Stimulated activated effector memory CD8-positive, alpha-beta T cell treated with anti-CD3 and anti-CD28 coated beads, Interleukin-12 subunit alpha, Interleukin-12 subunit beta, amount 100 ng/mL, for 72 hours (primary cell): ENCODE measurements around the gene CCNI.

Experiments used
- ATAC-seq: fragments of 150-1000 bp; cut with Tn5 transposase; 2 replicates; pipeline ENCODE4 v1.10.0; 2021
- DNase-seq, 2 donors: peaks; one replicate each; pipeline ENCODE4 v3.0.0; 2021 to 2022; ENCODE audit warnings: low spot score in 2 of 2
- H3K27ac Mint-ChIP-seq: one replicate; pipeline ENCODE4 v1.8.0; 2022; ENCODE audit warnings: mild to moderate bottlenecking, mixed read lengths
- H3K36me3 Mint-ChIP-seq: one replicate; pipeline ENCODE4 v1.8.0; 2022; ENCODE audit warnings: mild to moderate bottlenecking, mixed read lengths
- H3K4me1 Mint-ChIP-seq: one replicate; pipeline ENCODE4 v1.8.0; 2022; ENCODE audit warnings: mixed read lengths
- H3K4me3 Mint-ChIP-seq: one replicate; pipeline ENCODE4 v1.8.0; 2022; ENCODE audit warnings: mild to moderate bottlenecking, mixed read lengths
- H3K9me3 Mint-ChIP-seq: one replicate; pipeline ENCODE4 v1.8.0; 2022; ENCODE audit warnings: mixed read lengths

The CCNI gene

DNA sequence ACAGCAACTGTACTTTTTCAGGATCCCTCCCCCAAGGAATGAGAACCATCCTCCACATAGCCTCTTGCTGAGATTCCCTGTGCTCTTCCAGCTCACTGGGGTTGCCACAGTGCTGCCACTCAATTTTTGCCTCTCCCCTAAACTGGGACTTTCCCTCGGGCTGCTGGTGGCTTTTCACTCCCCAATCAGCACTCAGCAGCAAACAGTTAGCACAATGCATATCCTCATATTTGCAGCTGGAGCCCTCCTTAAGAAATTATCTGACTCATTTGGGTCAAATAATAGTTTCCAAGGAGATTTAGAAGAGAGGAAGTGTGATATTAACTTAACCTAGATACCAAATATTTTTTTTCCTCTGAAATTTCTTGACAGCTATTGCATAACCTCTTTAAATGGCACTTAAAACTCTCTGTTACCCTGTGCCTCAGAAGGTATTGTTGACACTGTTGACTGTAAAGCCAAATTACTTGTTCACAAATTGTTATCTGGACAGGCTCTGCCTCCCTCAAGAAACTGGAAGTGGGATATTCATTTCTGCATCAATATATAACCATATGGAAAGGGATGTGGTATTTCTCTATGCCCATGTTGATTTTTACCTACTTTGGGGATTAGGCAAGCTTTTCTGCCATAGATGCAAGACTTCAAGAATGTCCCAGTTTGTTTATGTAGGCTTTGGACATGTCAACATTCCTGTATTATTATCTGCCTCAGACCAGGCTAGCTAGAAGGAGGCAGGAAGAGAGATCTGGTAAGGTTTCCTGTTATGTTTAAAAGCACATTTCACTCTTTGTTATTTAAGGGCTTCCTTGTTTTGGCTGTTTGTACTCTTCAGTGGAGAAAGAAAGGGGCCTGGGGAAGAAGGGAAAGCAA is 68.2 kb downstream of the CCNI start:
- ATAC-seq (peak; percentile 69), DNase-seq (no peak)
- Mint-ChIP-seq H3K27ac (peak overlapping the region; percentile 11), H3K9me3 (no peaks in the 10 kb centered on the region), H3K4me1 (peaks cover 56% of the 10 kb centered on the region), H3K36me3 (peaks cover 26% of the 10 kb centered on the region), H3K4me3 (no peak overlapping the region)

DNA sequence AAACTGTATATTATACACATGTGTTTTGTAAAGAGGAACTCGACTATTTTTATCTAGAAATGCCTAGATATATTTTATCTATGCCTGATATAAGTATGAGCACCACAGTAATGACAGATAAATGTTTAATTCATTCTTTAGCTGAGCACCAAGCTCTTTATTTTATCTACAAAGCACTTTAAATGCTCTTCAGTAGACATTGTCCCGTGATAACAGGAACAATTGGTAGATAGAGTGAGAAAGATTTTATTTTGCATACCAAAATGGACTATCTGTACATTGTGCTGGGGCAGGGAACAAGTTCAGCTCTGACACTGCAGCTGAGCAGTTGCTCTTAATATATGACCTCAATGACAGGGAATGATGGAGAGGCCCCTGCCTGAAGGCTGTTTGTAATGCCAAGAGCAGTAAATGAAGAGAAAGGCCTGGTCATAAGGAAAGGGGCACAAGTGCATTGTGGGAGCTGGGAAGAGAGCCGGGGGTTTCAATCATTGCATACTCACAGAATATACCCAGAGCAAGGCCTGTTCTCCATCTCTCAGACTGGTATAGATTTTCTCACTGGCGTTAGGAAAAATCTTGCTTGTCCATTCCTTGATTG is 68.9 kb downstream of the CCNI start:
- Mint-ChIP-seq H3K27ac (no peak overlapping the region), H3K4me1 (peaks cover 57% of the 10 kb centered on the region), H3K9me3 (no peaks in the 10 kb centered on the region), H3K36me3 (peaks cover 22% of the 10 kb centered on the region), H3K4me3 (no peak overlapping the region)
- DNase-seq (no peak), ATAC-seq (no peak)

DNA sequence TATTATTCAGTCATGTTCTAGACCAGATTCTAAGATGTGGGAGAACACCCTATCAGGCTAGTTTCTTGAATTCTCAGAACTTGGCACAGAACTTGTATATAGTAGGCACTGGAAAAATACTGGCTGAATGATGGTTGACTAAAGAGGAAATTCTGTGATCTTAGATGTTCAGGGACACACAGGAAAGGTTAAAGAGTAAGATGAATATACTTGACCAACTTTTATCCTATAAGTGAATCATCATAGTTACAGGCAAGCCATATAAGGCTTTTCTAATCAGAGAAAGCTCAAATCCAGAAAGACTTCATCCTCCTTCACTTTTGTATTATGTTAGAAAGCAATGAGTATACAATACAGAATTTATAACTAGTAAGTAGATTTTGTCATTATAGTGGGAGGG is 72.4 kb downstream of the CCNI start:
- Mint-ChIP-seq H3K27ac (peak overlapping the region; percentile 13), H3K36me3 (peaks cover 36% of the 10 kb centered on the region), H3K4me3 (no peak overlapping the region), H3K9me3 (no peaks in the 10 kb centered on the region), H3K4me1 (peaks cover 36% of the 10 kb centered on the region)
- DNase-seq (no peak), ATAC-seq (peak; percentile 91)

DNA sequence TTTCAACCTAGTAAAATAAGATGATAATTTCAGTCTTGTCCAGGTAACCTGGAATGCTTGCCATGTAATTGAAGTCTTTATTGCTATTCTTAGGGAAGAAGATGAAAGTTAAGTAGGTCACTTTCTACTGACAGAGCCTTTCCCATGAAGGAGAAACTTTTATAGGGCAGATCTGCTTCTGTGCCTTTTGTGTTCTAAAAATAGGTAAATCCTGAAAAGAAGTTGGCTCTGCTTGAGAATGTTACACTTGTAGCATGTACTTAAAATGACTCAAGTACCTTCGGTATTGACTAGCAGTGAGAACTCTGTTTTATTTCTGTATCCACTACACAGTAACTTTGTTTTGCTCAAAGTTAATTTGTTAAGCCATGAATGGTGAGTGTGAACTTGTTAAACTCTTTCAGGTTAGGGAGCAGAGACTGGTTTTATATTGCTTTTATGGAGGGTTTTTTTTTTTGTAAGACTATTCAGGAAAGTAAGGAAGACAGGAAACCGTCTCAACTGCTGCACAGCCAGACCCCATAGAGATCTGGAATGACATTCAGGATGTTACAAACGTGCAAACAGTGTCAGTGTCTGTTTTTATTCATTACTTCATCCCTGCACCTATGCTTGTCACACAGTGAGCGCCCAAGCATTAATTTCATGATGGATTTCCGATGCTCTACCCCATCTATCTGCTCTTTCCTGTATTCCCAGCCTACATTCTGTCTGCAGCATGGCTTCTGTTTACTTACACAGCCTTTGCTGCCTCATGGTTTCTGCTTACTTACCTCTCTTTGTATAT is 73.3 kb downstream of the CCNI start:
- Mint-ChIP-seq H3K36me3 (peaks cover 42% of the 10 kb centered on the region), H3K4me1 (peaks cover 28% of the 10 kb centered on the region), H3K4me3 (no peak overlapping the region), H3K9me3 (no peaks in the 10 kb centered on the region), H3K27ac (peak overlapping the region; percentile 13)
- ATAC-seq (no peak), DNase-seq (no peak)

DNA sequence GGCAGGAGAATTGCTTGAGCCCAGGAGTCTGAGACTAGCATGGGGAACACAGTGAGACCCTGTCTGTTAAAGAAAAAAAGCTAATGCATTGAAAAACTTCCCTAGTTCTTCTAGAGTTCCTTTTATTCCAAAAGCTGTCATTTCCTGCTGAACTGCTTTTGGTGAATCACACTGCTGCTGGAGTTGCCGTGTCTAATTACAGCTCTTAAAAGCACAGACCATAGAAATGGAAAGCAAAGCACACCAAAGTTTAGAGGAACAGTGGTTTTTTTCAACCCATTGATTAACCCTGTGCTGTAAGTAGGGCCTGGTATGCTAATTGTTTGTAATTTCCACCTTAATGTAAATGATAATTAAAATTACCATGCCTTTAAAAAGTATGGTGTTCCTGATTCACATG is 73.9 kb downstream of the CCNI start:
- H3K36me3 Mint-ChIP-seq: peaks cover 42% of the 10 kb centered on the region
- no peak for DNase-seq
- no peak overlapping the region for H3K4me3 Mint-ChIP-seq
- no peak for ATAC-seq
- H3K9me3 Mint-ChIP-seq: no peaks in the 10 kb centered on the region
- H3K4me1 Mint-ChIP-seq: peaks cover 21% of the 10 kb centered on the region
- no peak overlapping the region for H3K27ac Mint-ChIP-seq

DNA sequence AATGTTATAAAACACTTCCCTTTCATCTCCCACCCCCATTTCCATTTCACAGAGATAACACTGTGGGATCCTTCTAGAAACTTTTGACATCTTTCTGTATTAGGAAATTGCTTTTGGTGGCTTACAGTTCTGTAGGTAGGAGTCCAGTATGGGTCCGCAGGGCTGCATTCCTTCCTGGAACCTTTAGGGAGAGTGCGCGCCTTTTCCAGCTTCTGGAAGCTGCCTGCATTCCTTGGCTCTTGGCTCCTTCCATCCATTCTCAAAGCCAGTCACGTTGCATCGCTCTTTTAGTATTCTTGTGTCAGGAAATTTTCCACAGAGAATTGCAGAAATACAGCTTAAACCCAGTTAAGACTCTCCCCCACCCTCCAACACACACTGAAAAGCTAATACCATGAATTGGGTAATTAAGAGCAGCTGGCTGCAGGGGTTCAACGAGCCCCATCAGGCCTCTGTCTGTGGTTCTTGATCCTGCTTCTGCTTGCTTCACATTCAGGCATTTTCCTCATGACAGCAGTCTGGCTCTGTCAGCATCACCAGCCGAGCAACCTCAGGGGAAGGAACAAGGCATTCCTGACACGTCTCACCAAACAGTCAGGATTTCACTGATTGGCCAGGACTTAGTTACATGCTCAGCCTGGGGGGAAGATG is 77.4 kb downstream of the CCNI start:
- peaks cover 34% of the 10 kb centered on the region for H3K36me3 Mint-ChIP-seq
- no peak for DNase-seq
- ATAC-seq: no peak
- no peak overlapping the region for H3K4me3 Mint-ChIP-seq
- no peaks in the 10 kb centered on the region for H3K9me3 Mint-ChIP-seq
- H3K4me1 Mint-ChIP-seq: peaks cover 21% of the 10 kb centered on the region
- H3K27ac Mint-ChIP-seq: no peak overlapping the region

DNA sequence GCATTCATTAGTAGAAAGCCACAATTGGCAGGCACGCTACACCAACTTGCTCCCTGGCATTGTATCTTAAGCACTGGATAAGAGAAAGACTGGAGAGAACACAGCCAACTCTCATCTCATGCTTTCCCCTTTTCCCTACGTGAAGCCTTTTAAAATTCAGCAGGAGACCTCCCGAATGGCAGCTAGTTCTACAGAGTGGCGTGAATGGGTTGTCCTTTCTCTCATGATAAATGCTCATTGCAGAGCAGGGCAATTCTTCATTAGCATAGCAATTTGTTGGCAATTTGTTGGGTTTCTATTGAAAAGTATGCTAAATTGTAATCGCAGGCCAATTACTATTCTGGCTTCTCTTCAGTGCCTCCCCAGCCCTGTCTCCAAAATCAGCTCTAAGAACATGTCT is 78.3 kb downstream of the CCNI start:
- Mint-ChIP-seq H3K27ac (no peak overlapping the region), H3K4me1 (peaks cover 21% of the 10 kb centered on the region), H3K9me3 (no peaks in the 10 kb centered on the region), H3K4me3 (no peak overlapping the region), H3K36me3 (peaks cover 34% of the 10 kb centered on the region)
- DNase-seq (no peak), ATAC-seq (no peak)
